WI38 (cell line): ENCODE measurements around the gene SLC8A3.

ENCODE experiments used
- H3K4me3 ChIP-seq: 2 replicates; pipeline ENCODE4 v1.5.1; 2011; ENCODE audit warnings: low read depth, mild to moderate bottlenecking, control low read depth, low read length
- TF ChIP-seq, protein P1 (sequence below): IDR thresholded peaks from 2 replicates; pipeline ENCODE4 v1.5.1; 2012; ENCODE audit warnings: low read depth, mild to moderate bottlenecking, control low read depth, low read length

SLC8A3 gene

DNA sequence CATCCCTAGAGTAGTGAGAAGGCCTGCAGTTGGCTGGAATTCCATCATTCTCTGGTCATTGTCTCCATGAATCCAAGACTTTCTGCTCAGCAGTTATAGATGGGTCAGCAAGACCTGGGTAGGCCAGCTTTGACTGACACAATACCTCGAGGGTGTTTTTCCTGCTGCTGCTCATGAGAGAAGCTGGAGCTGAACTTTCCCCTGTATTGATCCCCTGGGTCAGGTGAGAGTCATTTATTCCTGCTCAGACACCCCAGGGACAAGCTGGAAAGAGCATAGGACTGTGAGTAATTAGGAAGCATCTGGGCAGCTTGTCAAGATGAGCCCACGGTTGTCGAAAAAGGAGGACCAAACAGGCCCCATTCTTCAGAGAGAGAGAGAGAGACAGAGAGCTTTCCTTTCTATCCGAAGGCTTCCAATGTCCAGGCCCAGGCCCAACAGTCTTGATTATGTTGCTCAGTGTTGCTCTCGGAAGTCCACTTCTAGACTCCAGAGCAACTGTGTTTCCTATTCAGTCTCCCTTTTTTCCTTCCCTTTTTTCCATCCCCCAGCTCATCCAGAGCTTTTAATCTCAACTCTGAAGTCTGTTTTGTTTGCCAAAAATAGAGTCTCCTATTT, 131.1 kb downstream of the SLC8A3 start:
- no peak overlapping the region for H3K4me3 ChIP-seq
- TF ChIP-seq, protein P1, sequence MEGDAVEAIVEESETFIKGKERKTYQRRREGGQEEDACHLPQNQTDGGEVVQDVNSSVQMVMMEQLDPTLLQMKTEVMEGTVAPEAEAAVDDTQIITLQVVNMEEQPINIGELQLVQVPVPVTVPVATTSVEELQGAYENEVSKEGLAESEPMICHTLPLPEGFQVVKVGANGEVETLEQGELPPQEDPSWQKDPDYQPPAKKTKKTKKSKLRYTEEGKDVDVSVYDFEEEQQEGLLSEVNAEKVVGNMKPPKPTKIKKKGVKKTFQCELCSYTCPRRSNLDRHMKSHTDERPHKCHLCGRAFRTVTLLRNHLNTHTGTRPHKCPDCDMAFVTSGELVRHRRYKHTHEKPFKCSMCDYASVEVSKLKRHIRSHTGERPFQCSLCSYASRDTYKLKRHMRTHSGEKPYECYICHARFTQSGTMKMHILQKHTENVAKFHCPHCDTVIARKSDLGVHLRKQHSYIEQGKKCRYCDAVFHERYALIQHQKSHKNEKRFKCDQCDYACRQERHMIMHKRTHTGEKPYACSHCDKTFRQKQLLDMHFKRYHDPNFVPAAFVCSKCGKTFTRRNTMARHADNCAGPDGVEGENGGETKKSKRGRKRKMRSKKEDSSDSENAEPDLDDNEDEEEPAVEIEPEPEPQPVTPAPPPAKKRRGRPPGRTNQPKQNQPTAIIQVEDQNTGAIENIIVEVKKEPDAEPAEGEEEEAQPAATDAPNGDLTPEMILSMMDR = no peak

DNA sequence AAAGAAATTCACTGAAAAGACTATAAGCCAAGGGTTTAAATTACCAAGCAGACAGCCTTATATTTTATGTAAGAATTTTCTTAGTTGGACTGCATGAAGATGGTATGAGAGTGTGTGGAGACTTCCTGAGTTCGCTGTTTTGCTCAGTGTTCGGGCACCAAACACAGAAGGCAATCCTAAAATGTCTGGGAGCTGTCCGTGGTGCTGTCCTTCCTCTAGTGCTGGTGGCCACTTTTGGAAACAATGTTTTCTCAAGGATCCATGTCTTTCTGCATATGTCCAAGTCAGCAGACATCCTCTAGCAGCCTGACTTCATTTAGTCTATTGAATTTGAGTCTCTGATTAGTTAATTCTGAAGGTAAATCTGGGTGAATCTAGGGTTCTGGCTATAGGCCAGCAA, 135.8 kb downstream of the SLC8A3 start:
- TF ChIP-seq, protein P1 = no peak
- no peak overlapping the region for H3K4me3 ChIP-seq

DNA sequence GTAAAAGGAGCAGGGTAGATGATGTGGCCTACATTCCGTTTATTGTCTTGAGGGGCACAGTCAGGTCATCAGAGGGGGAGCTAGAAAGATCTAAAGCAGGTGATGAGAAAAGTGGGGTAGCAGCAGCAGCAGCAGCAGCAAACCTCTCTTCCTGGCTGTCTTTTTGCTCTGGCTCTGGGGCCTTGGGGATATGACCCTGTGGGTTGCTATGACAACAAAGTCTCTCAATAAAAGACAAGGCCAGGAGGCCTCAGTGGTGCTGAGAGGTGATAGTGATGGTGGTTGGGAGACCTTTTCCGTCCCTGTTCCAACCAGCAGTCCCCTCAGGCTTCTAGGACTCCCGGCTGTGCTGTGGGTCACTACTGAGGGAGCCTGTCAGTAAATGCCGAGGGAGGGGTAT, 138.6 kb downstream of the SLC8A3 start:
- TF ChIP-seq, protein P1 = no peak
- H3K4me3 ChIP-seq = no peak overlapping the region

DNA sequence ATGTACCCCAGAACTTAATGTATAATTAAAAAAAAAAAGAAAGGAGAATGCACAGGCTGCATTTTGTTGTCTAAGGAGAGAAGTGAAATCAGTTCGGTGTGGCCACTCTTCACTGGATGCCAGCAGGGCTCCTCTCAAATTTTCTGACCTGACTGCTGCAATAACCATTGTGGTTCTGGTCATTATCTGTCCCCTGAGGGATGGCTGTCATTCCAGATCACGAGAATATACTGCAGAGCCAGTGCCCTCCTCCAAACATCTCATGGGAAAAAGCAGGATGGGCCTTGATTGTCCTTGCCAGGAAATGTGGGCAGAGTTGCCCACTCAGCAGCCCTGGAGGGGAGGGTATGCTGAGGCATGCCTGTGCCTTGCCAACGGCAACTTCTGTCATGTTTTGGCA, 139.1 kb downstream of the SLC8A3 start:
- H3K4me3 ChIP-seq = no peak overlapping the region
- TF ChIP-seq, protein P1 = no peak

DNA sequence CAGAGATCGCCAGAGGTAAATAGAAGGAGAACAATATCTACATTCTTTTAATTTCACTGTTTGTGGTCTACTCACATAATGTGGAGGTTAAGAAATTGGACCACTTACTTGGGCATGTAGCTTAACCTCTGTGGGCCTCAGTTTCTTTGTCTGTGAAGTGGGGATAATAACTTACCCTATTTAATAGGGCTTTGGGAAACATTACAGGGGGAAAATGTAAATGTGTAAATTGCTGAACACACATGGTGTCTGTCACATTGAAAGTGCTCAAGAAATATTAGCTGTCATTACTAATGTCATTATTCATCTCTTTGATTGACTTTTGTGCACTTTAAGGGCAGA, 140.5 kb downstream of the SLC8A3 start:
- H3K4me3 ChIP-seq = no peak overlapping the region
- TF ChIP-seq, protein P1 = no peak

- H3K4me3 ChIP-seq = no peak overlapping the region
- TF ChIP-seq, protein P1 = no peak
Measured at GRCh38 chr14:70047598-70048312, 141.0 kb downstream of the SLC8A3 start.

DNA sequence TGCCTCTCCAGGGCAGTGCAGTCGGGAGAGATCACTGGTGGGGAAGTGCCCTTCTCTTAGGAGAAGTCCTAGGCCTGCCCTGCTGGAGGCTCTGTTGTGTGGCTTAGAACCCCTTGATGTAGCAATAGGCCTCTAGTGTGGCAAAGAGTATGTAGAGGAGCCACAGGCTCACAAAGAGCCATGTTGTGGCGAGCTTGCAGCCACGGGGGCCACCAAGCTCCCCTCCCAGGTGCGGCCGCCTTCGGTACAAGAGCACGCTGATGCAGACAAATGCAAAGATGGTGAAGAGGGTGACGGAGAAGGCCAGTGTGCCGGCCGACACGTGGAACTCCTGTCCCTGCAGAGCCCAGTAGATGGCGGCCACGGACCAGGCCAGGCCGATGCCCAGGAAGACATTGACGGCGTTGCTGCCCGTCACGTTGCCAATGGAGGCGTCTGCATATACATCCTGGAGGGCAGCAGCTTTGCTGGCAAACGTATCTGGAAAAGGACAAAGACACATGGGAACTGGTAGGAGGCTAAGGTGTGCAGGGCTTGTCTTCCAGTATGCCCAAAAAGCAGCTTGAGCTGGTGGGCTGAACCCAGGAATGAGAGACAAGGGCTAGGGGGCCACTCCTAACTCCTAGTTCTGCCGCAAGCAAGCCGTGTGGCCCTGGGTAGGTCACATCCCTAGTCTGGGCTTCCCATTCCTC, 142.8 kb downstream of the SLC8A3 start:
- TF ChIP-seq, protein P1 = peak; percentile 63
- H3K4me3 ChIP-seq = no peak overlapping the region
